NCI-H2196 (cell line): ENCODE data around the gene VWA5B1.
"Not testable (repeated sequence)": the region's sequence is repeated elsewhere in the genome, so short reads cannot be mapped to it uniquely, and the experiment has no call there.

Experiments used
- DNase-seq: peaks from one replicate; lab custom pipeline; 2025; ENCODE audit not compliant: unreplicated experiment; lab: John Stamatoyannopoulos, UW

Gene VWA5B1

DNA sequence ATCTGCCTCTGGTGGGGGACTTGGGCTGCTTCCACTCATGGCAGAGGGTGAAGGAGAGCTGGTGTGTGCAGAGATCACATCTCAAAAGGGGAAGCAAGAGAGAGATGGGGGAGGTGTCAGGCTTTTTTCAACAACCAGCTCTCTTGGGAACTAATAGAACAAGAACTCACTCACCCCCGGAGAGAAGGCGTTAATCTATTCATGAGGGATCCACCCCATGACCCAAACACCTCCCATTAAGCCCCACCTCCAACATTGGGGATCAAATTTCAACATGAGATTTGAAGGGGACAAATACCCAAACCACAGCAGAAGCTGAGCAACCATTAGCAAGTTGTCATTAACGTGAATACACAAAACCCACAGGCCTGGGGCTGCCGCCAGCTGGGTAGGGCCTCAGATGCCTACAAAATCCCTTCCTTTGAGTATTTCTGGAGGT lies 12.0 kb upstream of the VWA5B1 start:
- no peak for DNase-seq

DNA sequence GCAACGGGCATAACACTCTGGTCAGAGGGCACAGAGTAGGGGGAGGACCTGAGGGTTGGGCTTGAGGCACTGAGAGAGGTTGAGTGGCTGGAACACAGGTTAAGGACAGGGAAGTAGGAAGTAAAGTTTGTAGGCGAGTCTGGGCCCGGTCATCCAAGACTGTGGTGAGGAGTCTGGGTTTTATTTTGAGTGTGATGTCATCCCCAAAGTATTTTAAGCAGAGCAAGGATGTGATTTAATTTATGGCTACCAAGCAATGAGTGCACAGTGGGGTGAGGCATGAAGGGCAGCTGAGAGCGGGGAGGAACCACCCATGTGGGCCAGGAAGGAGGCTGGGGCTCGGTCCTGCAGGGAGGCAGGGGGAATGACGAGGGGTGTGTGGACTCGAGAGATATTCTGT lies 11.2 kb upstream of the VWA5B1 start:
- DNase-seq, result no peak

DNA sequence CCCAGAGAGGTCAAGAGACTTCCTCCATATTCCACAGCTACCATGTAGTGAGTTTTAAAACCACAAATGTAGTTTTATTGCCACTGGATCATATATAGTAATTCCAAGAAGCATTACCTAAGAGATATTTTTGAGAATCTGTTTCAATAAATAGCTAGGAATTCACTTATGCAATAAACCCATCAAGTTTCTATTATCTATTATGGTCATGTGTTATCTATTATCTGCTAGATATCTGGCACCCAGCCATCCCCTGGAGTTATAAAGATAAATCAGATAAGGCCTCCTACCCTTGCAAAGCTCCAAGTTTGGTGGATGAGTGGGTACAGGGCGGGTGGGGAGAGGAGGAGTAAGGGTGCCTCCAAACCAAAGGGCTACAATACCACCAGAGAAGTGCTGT lies 10.3 kb upstream of the VWA5B1 start:
- DNase-seq, result no peak

DNA sequence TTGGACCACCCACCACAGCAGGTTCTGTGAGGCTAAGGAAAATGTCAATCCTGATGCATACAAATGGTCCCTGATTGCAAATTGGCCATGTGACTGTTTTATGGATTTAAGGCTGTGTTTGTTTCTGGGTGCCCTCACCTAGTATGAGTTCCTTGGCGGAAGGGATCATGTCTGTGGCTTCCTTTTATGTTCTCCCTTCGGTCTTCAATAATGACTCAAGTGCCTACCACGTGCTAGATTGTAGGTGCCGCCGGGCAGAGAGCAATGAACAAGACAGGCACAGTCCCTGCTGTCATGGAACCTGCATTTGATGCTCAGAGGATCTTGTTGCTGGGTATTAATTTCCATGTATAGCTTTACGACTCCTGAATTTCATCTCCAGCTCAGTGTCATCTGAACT lies 9.8 kb upstream of the VWA5B1 start:
- no peak for DNase-seq

DNA sequence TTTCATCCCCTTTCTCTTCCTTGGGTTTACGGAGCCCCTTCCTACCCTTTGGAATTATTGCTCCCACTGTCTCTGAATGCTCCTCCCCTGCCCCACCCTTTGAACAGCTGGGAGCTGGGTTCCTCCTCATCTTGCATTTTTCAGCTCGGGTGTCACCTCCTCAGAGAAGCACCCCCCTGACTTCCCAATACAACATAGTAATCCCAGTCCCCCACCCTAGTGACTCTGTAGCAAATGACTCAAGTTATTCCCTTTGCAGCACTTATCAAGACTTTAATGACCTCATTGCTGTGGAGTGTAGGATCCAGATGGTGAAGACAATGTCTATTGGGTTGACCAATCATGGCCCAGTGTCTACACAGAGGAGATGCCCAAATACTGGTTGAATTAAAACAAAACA lies 8.9 kb upstream of the VWA5B1 start:
- DNase-seq, result no peak

DNA sequence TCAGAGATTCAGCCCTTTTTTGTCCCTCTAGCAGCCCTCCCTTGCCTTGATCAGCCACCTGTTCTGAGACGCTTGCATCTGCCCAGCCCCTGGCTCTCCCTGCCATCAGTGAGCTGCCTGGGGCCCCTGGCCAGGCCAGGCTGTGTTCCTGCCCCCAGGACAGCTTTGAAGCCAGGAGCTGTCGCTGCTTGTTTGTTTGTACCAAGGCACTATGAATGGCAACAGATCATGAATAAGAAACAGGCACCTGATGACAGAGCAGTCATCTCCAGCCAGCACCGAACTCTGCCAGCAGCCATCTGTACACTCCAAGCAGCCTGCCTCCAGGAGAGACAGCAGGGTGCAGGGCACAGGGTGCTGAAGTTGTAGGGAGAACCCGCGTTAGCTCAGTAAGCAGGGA lies 8.1 kb upstream of the VWA5B1 start:
- no peak for DNase-seq

DNA sequence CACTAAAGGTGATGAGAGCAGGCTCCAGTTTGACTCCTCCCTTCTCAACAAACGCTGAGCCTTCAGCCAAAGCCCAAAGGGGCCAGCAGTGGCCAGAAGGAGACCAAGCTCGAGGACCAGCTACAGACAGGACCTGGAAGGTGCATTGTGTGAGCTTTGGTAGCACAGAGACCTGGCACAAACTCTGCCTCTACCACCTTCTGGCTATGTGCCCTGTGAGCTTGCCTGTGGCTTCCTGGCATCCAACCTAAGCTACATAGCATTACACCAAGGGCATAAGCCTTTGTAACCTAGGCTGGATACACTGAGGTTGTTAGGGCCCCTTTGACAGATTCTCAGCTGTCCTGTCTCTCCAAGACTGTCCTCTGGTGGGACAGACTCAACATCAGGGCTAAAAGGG lies 6.6 kb upstream of the VWA5B1 start:
- no peak for DNase-seq

DNA sequence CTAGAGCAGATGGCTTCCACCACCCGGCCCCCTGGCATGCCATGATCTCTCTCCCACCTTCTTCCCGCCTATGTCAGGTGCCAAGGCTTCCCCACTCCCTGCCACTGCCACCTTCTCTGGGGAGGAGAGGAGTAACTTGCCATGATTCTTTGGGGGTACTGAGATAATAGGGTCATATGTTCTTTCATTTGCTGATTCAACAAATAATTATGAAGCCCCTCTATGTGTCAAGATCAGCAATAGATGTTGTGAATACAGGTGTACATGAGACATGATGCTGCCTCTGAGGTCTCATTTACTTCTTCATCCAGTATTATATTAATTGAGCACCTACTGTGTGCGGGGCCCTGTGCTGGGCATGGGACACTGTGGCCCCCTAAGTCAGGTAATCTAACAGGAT lies 6.0 kb upstream of the VWA5B1 start:
- no peak for DNase-seq

DNA sequence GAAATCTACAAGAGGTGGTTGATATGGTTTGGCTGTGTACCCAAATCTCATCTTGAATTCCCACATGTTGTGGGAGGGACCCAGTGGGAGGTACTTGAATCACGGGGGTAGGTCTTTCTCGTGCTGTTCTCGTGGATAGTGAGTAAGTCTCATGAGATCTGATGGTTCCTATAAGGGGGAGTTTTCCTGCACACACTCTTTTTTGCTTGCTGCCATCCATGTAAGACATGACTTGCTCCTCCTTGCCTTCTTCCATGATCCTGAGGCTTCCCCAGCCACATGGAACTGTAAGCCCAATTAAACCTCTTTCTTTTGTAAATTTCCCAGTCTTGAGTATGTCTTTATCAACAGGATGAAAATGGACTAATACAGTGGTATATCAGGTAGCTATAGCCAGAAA lies 5.2 kb upstream of the VWA5B1 start:
- no peak for DNase-seq

DNA sequence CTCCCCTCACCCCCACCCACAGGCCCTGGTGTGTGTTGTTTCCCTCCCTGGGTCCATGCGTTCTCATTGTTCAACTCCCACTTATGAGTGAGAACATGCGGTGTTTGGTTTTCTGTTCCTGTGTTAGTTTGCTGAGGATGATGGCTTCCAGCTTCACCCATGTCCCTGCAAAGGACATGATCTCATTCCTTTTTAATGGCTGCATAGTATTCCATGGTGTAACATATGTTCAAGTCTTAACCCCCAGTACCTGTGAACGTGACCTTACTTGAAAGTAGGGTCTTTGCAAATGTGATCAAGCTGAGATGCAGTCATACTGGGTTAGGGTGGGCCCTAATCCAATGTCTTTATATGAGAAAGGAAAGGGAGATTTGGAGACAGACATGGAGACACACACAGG lies 3.0 kb upstream of the VWA5B1 start:
- not testable (repeated sequence) for DNase-seq

DNA sequence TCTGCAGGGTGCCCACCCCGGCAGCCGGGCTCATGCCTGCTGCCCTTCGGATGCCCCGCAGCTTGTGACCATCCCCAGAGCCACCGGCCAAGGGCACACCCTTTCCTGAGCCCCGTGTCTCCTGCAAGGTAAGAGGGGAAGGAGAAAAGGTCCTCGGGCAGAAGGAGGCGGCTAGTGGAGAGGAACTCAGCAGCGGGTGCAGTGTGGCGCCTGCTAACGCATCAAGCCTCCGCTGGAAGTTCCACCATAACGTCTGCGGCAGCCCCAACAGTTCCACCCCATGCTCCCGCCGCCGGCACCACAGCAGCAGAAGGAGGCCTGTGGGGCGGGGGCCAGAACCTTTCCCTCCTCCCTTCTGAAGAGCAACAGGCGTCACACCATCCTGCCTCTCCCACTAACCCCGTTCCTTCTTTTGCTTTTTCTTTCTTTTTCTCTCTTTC lies 990 bp downstream of the VWA5B1 start:
- no peak for DNase-seq

DNA sequence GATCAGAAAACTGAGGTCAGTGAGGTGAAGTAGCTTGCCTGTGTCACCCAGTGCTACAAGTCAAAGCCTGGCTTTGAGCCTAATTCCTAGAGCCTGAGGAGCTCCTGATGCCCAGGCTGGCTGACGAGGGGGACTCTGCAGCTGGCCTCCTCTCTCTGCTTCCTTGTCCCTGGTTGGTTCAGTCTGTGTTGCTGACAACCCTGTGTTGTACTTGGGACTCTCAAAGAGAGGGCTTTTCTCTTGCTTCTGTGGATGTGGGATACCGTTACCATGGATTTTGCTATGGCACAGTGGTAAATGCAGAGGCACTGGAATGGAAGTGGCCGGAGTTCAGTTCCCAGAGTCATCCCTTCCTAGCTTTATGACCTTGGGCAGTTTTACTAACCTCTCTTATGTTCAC lies 8.0 kb downstream of the VWA5B1 start:
- DNase-seq, result no peak

DNA sequence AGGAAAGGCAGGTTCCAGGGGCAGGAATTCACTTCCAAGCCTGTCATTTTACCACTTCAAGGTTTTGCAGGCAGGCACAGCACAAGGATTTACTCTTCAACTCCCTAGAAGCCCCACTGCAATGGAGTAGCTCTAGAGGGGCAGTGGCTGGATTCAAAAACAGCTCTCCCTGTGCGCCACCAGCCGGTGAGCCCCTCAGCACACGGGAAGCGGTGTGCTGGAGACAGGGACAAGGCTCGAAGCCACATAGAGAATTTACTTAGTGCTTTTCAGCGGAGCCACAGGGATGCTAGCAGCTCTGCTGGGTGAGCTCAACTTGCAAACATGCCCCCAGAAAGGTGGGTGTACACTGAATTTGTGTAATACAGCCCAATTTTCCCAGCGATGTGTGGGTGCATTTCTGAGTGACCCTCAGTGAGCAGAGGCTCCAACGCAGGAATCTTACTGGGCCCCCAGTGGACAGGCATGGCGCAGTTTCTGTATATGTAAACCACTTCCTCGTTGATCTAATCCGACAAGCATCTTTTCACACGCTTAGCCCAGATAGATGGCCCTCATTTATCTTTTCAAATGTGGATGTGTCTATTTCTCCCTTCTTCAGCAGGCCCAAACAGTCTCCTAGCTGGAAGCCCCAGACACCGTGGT lies 10.9 kb downstream of the VWA5B1 start:
- DNase-seq, result no peak

DNA sequence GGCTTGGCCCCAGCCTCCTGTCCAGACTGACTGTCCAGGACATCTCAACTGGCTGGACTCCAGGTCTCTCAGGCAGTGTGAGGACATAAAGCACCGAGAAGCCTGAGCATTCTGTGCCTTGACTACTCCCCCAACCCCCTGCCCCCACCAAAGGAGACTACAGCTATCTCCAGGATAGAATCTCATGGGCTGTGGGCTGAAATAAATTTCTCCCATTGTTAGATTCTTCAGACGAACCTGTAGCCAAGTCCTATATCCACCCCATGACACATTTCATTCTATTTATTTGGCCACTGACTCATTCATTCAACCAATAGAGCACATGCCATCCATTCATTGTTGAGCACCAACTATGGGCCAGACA lies 11.4 kb downstream of the VWA5B1 start:
- no peak for DNase-seq

DNA sequence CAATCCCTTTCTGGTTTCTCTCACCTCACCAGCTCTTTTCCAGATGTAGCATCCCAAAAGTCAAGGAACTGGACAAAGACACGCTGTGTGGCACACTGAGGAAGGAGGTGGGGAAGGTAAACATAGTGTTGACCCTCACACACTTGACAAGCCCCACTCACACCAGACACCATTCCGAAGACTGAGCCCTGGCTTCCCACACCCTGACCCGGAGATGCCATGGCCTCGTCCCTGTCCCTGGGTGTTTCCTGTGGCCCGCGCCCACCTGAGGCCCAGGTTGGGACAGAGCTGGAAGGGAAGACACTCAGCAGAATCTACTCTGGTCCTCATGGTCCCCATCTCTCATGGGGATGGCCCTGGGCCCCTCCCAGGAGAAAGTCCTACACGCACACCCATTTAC lies 16.4 kb downstream of the VWA5B1 start:
- no peak for DNase-seq

DNA sequence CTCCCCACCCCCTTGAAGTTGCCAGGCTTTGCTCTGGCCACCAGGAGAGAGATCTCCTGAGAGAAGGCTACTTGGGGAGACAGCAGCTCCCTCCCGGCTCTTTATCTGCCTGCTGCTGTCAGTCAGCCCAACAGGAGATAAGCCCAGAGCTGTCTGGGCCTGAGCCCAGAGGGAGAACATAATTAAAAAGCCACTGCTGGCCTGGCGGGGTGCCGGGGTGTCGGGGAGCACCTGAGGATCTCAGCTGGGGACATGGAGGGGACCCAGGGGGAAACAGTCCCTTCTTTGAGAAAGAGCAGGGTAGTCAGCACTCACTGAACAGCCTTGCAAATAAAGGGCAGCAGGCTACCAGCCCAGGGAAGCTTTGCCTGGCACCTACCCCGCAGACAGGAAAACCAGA lies 17.9 kb downstream of the VWA5B1 start:
- DNase-seq, result no peak

DNA sequence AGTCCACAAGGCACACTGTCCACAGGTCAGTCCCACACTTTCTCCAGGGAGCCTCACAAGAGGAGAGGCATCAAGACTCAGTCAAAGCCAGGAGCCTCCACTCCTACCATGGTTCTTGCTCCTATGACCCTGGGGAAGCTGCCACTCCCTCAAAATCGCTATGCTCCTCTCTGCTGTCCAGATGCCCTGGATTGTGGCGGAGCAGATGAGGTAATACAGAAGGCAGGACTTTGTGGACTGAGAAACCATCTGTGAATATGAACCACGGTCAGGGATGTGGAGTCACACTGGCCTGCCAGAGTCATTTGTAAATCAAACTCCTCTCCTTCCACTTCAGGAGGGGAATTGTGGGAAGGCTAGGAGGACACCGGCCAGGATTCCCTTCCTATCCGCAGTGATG lies 20.6 kb downstream of the VWA5B1 start:
- DNase-seq, result no peak

DNA sequence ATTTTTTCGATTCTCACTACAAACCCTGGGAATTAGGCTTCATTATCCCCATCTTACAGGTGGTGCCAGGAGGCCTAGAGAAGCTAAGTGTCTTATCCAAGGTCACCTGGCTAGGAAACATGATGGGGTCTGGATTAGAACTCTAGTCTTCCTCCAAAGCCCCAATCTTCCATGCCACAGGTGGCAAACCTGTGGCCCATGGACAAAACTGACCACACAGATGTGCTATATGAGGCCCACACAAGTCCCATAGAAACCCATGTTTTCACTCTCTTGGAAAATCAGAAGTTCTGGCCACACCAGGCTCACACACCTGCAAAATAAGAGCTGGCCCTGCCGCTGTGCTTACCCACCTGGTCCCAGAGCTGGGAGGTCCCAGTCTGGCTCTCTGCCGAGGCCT lies 21.6 kb downstream of the VWA5B1 start:
- DNase-seq, result no peak

DNA sequence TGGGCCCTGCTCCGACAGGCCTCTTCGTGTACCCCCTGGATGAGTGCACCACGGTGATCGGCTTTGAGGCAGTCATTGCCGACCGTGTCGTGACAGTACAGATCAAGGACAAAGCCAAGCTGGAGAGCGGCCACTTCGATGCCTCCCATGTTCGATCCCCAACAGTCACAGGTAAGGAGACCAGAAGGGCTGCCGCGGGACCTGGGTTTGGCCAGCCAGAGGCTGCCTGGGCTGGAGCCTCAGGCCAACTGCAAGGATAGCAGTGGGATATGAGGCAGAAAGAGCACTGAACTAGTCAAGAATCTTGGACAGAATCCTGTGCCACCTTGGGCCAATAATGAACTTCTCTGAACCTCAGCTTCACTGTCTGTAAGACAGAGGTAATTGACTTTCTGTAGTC lies 22.1 kb downstream of the VWA5B1 start:
- no peak for DNase-seq

DNA sequence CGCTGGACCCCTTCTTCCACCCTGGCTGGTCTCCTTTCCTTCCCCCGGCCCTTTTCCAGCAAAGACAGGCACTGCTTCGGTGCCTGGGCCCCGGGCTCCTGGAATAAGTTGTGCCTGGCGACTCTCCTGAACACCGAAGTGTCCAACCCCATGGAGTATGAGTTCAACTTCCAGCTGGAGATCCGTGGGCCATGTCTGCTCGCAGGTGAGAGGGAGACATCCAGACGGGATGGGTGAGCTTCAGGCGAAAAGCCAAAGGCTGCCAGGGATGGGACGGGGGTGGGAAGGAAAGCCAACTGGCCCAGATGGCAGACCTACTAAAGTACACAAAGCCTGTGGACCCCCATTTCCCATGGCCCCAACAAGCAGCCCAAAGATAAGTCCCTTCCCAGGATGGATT lies 26.8 kb downstream of the VWA5B1 start:
- no peak for DNase-seq

DNA sequence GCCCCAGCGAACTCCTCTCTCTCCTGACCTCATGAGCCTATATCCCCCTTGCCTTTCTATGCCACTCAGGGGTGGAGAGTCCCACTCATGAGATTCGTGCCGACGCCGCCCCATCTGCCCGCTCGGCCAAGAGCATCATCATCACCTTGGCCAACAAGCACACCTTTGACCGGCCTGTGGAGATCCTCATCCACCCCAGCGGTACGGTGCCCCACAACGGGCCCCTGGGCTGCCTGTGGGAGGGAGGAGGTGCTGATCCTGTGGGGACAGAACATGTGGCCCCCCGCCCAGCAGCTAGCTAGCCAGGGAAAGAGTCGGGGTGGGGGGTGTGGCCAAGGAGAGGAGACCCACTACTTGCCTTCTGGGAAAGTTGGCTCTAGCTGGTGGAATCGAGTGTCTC lies 27.8 kb downstream of the VWA5B1 start:
- no peak for DNase-seq

DNA sequence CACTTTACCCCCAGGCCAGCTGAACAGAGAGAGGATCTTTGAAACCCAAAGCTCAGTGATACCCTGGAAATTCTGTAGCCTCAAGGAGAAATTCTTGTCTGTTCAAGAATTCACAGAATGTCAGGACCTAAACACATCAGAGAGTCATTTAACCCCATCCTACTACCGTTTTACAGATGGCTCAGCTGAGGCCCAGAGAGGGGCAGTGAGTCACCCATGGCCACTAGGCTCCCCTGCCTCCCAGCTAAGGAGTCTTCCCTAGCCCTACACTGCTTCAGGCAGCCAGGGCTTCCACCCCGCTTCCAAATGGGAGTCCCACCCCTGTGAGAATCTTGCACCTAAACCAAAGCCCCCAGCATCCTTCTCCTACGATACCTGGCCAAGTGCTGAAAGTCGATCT lies 28.3 kb downstream of the VWA5B1 start:
- DNase-seq, result no peak

DNA sequence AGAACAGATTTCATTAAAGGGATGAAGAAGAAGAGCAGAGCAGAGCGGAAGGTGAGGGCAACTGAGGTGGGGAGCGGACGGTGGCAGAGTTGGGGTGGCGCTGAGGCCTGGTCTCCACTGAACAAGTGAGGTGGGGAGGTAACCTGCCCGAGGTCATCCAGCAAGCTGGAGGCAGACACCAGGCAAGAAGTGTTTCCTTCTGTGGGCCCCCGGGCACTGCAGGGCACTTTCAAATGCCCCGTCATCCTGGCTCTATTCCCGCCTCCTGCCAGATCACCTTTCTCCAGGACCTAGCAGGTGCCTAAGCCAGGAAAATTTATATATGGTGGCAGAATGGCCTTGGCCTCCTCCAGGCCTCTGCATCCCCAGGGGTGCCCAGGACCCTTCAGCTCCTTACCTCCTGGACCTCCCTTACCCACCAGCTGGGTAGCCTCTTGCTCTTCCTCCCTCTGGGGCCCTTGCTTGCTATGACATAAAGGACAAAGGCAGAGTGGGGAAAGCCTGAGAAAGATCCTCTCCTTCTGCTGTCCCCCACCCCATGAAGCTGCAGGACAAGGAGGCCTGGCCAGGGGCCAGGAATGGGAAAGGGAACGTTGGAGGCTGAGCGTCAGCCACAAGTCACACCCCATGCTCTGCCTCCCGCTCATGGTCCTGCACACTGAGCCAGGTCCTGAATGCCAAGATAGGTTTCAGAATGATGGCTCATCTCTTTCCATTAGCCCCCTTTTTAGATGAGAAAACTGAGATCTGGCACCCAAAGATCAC lies 29.0 kb downstream of the VWA5B1 start:
- no peak for DNase-seq
